HG03575 (cell line): Measurements from ENCODE around the gene CFAP74.

Experiments used
- ATAC-seq: cut with Tn5 transposase; IDR thresholded peaks from one replicate; pipeline ENCODE4 v1.9.1; 2021; ENCODE audit not compliant: unreplicated experiment, insufficient number of reproducible peaks, low FRiP score; ENCODE audit errors: extremely low read depth

Gene CFAP74

GRCh38 chr1:2003541-2004131 lies at the start of gene CFAP74:
Gene CFAP74, minus strand, starts transcription at chr1:2003786. Its CDS starts 12,830 bp downstream, at chr1:1990956.
- ATAC-seq: no peak

GRCh38 chr1:2053217-2053616 lies 49.6 kb upstream of the CFAP74 start:
- no peak for ATAC-seq

GRCh38 chr1:2052756-2053155 lies 49.2 kb upstream of the CFAP74 start:
- no peak for ATAC-seq

- ATAC-seq: no peak
These were observed 48.6 kb upstream of the CFAP74 start for GRCh38 chr1:2052054-2052679.

GRCh38 chr1:2050793-2051682 lies 47.5 kb upstream of the CFAP74 start:
- no peak for ATAC-seq

- ATAC-seq: no peak
These were observed 46.8 kb upstream of the CFAP74 start for GRCh38 chr1:2050461-2050792.

GRCh38 chr1:2049718-2050431 lies 46.3 kb upstream of the CFAP74 start, which contains the start of gene PRKCZ:
Gene PRKCZ, plus strand, starts transcription at chr1:2050411. Its CDS starts 220 bp downstream, at chr1:2050631.
- ATAC-seq: no peak

- ATAC-seq: no peak
These were observed 45.7 kb upstream of the CFAP74 start for GRCh38 chr1:2049225-2049717.

- ATAC-seq: no peak
These were observed 44.5 kb upstream of the CFAP74 start for GRCh38 chr1:2047749-2048729.

GRCh38 chr1:2046953-2047748 lies 43.6 kb upstream of the CFAP74 start:
- ATAC-seq: no peak

GRCh38 chr1:2046174-2046917 lies 42.8 kb upstream of the CFAP74 start:
- no peak for ATAC-seq

GRCh38 chr1:2045468-2046173 lies 42.0 kb upstream of the CFAP74 start:
- ATAC-seq: no peak

GRCh38 chr1:2044510-2045319 lies 41.1 kb upstream of the CFAP74 start:
- ATAC-seq: no peak

GRCh38 chr1:2043886-2044285 lies 40.3 kb upstream of the CFAP74 start:
- ATAC-seq: no peak
